ENCODE data around the gene NOP10. TPM values are rescaled to one million over a fixed set of nuclear protein-coding genes. Genes with fewer than 3 reads are reported as not detected.

The NOP10 gene
- total and polyA plus RNA-seq, 2 of the 13 experiments (the other 11 are each of a cell fraction or from before 2014, with no cell fraction given), result 239 to 369 TPM

DNA sequence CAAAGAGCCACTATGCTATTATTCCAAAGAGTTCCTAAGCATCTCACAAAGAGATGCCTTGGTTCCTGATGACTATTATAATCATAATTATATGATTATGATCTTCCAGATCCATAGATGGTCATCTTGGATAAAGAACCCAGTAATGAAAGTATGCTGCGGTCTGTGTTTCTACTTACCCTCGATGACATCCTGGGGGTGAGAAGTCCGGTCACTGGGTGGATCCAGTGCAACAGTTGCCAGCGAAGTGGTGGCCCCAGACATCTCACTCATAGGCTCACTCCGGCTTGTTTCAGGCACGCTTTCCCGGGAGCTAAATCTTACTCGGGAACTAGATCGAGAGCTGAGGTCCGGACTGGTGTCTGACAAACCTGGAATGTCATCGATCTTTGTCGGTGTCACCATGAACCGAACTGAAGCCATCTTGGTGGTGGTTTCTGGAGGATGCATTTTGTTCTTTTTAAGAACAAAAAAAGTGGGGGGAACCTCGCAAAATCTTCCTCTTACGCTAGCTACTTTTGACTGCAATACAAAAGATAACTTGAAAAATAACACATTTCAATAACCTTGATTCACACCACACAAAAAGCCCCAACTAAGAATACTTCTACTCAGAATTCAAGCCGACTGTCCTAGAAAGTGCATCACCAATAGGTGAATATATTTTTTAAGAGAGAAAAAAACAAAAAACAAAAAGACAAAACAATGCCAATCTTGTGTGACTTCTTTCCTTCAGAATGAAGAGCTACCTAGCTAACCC, 6.5 kb downstream of the NOP10 start:
- no TSS peak for BruUV-seq (replicated peaks)
- 82% methylated on average over 13 of the region's 16 CpGs for WGBS (ENCODE audit: low lambda C conversion rate)
- intact Hi-C loops (cut with micrococcal nuclease; ENCODE audit: unreplicated experiment), result no loop called here
- no peaks in the 10 kb centered on the region for H4K20me1 ChIP-seq (ENCODE audit: insufficient read depth, low read length)
- TF ChIP-seq ZMAT3 (CRISPR knock-in tag; conservative IDR thresholded peaks at IDR 0.05), result no peak
- TF ChIP-seq, protein P1, sequence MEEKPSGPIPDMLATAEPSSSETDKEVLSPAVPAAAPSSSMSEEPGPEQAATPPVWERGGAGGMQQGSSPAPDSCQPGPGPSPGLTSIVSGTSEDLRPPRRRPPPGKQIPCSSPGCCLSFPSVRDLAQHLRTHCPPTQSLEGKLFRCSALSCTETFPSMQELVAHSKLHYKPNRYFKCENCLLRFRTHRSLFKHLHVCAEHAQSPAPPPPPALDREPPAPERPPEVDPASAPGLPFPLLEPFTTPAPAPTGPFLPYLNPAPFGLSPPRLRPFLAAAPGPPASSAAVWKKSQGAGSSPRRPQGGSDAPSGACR (CRISPR knock-in tag; IDR thresholded peaks at IDR 0.05), result no peak
- no peak for TF ChIP-seq MZF1 (CRISPR knock-in tag; IDR thresholded peaks at IDR 0.05; ENCODE audit: borderline replicate concordance)
- TF ChIP-seq, protein P2, sequence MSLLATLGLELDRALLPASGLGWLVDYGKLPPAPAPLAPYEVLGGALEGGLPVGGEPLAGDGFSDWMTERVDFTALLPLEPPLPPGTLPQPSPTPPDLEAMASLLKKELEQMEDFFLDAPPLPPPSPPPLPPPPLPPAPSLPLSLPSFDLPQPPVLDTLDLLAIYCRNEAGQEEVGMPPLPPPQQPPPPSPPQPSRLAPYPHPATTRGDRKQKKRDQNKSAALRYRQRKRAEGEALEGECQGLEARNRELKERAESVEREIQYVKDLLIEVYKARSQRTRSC (CRISPR knock-in tag; IDR thresholded peaks at IDR 0.05; ENCODE audit: low read depth), result no peak
- TF ChIP-seq, protein P3, sequence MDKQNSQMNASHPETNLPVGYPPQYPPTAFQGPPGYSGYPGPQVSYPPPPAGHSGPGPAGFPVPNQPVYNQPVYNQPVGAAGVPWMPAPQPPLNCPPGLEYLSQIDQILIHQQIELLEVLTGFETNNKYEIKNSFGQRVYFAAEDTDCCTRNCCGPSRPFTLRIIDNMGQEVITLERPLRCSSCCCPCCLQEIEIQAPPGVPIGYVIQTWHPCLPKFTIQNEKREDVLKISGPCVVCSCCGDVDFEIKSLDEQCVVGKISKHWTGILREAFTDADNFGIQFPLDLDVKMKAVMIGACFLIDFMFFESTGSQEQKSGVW (CRISPR knock-in tag; IDR thresholded peaks at IDR 0.05; ENCODE audit: borderline replicate concordance), result no peak
- TF ChIP-seq, protein P4, sequence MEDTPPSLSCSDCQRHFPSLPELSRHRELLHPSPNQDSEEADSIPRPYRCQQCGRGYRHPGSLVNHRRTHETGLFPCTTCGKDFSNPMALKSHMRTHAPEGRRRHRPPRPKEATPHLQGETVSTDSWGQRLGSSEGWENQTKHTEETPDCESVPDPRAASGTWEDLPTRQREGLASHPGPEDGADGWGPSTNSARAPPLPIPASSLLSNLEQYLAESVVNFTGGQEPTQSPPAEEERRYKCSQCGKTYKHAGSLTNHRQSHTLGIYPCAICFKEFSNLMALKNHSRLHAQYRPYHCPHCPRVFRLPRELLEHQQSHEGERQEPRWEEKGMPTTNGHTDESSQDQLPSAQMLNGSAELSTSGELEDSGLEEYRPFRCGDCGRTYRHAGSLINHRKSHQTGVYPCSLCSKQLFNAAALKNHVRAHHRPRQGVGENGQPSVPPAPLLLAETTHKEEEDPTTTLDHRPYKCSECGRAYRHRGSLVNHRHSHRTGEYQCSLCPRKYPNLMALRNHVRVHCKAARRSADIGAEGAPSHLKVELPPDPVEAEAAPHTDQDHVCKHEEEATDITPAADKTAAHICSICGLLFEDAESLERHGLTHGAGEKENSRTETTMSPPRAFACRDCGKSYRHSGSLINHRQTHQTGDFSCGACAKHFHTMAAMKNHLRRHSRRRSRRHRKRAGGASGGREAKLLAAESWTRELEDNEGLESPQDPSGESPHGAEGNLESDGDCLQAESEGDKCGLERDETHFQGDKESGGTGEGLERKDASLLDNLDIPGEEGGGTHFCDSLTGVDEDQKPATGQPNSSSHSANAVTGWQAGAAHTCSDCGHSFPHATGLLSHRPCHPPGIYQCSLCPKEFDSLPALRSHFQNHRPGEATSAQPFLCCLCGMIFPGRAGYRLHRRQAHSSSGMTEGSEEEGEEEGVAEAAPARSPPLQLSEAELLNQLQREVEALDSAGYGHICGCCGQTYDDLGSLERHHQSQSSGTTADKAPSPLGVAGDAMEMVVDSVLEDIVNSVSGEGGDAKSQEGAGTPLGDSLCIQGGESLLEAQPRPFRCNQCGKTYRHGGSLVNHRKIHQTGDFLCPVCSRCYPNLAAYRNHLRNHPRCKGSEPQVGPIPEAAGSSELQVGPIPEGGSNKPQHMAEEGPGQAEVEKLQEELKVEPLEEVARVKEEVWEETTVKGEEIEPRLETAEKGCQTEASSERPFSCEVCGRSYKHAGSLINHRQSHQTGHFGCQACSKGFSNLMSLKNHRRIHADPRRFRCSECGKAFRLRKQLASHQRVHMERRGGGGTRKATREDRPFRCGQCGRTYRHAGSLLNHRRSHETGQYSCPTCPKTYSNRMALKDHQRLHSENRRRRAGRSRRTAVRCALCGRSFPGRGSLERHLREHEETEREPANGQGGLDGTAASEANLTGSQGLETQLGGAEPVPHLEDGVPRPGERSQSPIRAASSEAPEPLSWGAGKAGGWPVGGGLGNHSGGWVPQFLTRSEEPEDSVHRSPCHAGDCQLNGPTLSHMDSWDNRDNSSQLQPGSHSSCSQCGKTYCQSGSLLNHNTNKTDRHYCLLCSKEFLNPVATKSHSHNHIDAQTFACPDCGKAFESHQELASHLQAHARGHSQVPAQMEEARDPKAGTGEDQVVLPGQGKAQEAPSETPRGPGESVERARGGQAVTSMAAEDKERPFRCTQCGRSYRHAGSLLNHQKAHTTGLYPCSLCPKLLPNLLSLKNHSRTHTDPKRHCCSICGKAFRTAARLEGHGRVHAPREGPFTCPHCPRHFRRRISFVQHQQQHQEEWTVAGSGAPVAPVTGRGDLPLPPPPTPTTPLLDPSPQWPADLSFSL (CRISPR knock-in tag; IDR thresholded peaks at IDR 0.05), result no peak
- no peak for TF ChIP-seq MBD4 (IDR thresholded peaks at IDR 0.05; ENCODE audit: borderline replicate concordance, low read length)
- TF ChIP-seq, protein P5, sequence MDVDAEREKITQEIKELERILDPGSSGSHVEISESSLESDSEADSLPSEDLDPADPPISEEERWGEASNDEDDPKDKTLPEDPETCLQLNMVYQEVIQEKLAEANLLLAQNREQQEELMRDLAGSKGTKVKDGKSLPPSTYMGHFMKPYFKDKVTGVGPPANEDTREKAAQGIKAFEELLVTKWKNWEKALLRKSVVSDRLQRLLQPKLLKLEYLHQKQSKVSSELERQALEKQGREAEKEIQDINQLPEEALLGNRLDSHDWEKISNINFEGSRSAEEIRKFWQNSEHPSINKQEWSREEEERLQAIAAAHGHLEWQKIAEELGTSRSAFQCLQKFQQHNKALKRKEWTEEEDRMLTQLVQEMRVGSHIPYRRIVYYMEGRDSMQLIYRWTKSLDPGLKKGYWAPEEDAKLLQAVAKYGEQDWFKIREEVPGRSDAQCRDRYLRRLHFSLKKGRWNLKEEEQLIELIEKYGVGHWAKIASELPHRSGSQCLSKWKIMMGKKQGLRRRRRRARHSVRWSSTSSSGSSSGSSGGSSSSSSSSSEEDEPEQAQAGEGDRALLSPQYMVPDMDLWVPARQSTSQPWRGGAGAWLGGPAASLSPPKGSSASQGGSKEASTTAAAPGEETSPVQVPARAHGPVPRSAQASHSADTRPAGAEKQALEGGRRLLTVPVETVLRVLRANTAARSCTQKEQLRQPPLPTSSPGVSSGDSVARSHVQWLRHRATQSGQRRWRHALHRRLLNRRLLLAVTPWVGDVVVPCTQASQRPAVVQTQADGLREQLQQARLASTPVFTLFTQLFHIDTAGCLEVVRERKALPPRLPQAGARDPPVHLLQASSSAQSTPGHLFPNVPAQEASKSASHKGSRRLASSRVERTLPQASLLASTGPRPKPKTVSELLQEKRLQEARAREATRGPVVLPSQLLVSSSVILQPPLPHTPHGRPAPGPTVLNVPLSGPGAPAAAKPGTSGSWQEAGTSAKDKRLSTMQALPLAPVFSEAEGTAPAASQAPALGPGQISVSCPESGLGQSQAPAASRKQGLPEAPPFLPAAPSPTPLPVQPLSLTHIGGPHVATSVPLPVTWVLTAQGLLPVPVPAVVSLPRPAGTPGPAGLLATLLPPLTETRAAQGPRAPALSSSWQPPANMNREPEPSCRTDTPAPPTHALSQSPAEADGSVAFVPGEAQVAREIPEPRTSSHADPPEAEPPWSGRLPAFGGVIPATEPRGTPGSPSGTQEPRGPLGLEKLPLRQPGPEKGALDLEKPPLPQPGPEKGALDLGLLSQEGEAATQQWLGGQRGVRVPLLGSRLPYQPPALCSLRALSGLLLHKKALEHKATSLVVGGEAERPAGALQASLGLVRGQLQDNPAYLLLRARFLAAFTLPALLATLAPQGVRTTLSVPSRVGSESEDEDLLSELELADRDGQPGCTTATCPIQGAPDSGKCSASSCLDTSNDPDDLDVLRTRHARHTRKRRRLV (CRISPR knock-in tag; IDR thresholded peaks at IDR 0.05), result no peak
- H3K4me1 ChIP-seq (ENCODE audit: insufficient read depth, low read length), result peaks cover 41% of the 10 kb centered on the region
- H3K36me3 ChIP-seq (replicated peaks in 1 of 2; ENCODE audit: control insufficient read depth in 1 of 2, insufficient read depth in 2 of 2, low read length in 2 of 2), result peaks cover 0 to 3% of the 10 kb centered on the region in 2 experiments; a peak in 1 of 5 replicates
- no peaks in the 10 kb centered on the region; a peak in 1 of 5 replicates for H3K27me3 ChIP-seq (ENCODE audit: control insufficient read depth in 1 of 2, insufficient read depth in 2 of 2, low read length in 2 of 2)
- peak overlapping the region; percentile 83 to 97 (median 83) for H3K4me3 ChIP-seq (replicated peaks in 1 of 3; ENCODE audit: insufficient read depth in 1 of 3, low read depth in 2 of 3, low read length in 3 of 3)
- ChIA-PET POLR2A (interaction anchor here (1.5 to 1.9 kb wide), 2 partner anchors 17 to 247 kb away, joined by 3 to 16 read pairs; partner anchors contain the start of gene GOLGA8B), CTCF (ENCODE audit: low intra/inter-chr PET ratio, low total read pairs) (no interaction called here)
- H3K27ac ChIP-seq (ENCODE audit: extremely low read length, insufficient read depth, low read length), result no peak overlapping the region
- no peaks in the 10 kb centered on the region for H3K9me3 ChIP-seq (ENCODE audit: low read length)
- peak overlapping the region; percentile 93 for H3K4me2 ChIP-seq (ENCODE audit: low read depth, low read length)
- peaks cover 3% of the 10 kb centered on the region for H3K79me2 ChIP-seq (ENCODE audit: insufficient read depth, low read length)
- ATAC-seq, result no peak
- no peak for FAIRE-seq
- no peak overlapping the region for H3K9ac ChIP-seq (ENCODE audit: insufficient read depth, low read depth, low read length)
- H2AFZ ChIP-seq (ENCODE audit: low read length), result no peak overlapping the region
- DNase-seq (ENCODE audit: low spot score), result no peak
- in situ Hi-C loops (cut with HindIII; ENCODE audit: extremely low pct_ligation_motif_present, low pct_unique_long_range_greater_than_20kb), result no loop called here
